ENCODE measurements around the gene FBXO4.

GRCh38 chr5:41876678-41877077 is 48.4 kb upstream of the FBXO4 start:
- TF ChIP-seq CTCF (IDR thresholded peaks at IDR 0.05; ENCODE audit: insufficient read depth, low read length) (no peak), POLR2AphosphoS5 (IDR thresholded peaks at IDR 0.05; ENCODE audit: low read depth) (no peak), REST (IDR thresholded peaks at IDR 0.05; ENCODE audit: insufficient replicate concordance, low read depth) (no peak), GABPA (IDR thresholded peaks at IDR 0.05; ENCODE audit: low read depth) (no peak)
